Measurements from ENCODE around the gene KMT2C. TPM values are rescaled to one million over a fixed set of nuclear protein-coding genes. Genes with fewer than 3 reads are reported as not detected.

The KMT2C gene
- total RNA-seq, 2 experiments from 2014 or later: 95.5 to 102 TPM

Other genes with a start within 250 kb of the KMT2C start
- 10 to 100 TPM in 1 of 2 experiments, 1 to 10 TPM in 1; 9.6 to 10.9 TPM for gene XRCC2, start 240.1 kb upstream of the KMT2C start, total RNA-seq